HG03103 (cell line): ENCODE measurements around the gene FSHR.

Source experiments
- ATAC-seq: cut with Tn5 transposase; IDR thresholded peaks from one replicate; pipeline ENCODE4 v1.9.1; 2021; ENCODE audit warnings: low read depth; ENCODE audit not compliant: unreplicated experiment

Gene FSHR

GRCh38 chr2:49154140-49154539 is at the start of gene FSHR:
FSHR (minus strand) TSS chr2:49154515; CDS start chr2:49154417, 98 bp downstream.
- ATAC-seq: no peak

- no peak for ATAC-seq
These were observed 45.0 kb upstream of the FSHR start for GRCh38 chr2:49199266-49199665.

- no peak for ATAC-seq
These were observed 40.4 kb upstream of the FSHR start for GRCh38 chr2:49194701-49195100.

GRCh38 chr2:49192036-49192435 is 37.7 kb upstream of the FSHR start:
- ATAC-seq: no peak

- no peak for ATAC-seq
These were observed 35.4 kb upstream of the FSHR start for GRCh38 chr2:49189512-49190225.

GRCh38 chr2:49186050-49186648 is 31.8 kb upstream of the FSHR start:
- no peak for ATAC-seq

- ATAC-seq: no peak
These were observed 24.3 kb upstream of the FSHR start for GRCh38 chr2:49178656-49179055.

- ATAC-seq: no peak
These were observed 22.9 kb upstream of the FSHR start for GRCh38 chr2:49177194-49177593.

- no peak for ATAC-seq
These were observed 21.5 kb upstream of the FSHR start for GRCh38 chr2:49175831-49176230.

GRCh38 chr2:49174750-49175149 is 20.4 kb upstream of the FSHR start:
- no peak for ATAC-seq

GRCh38 chr2:49167131-49167530 is 12.8 kb upstream of the FSHR start:
- no peak for ATAC-seq

- no peak for ATAC-seq
These were observed 11.3 kb upstream of the FSHR start for GRCh38 chr2:49165662-49166061.

GRCh38 chr2:49164729-49165128 is 10.4 kb upstream of the FSHR start:
- no peak for ATAC-seq

GRCh38 chr2:49162151-49162550 is 7.8 kb upstream of the FSHR start:
- ATAC-seq: no peak

GRCh38 chr2:49154891-49155290 is 576 bp upstream of the FSHR start:
- no peak for ATAC-seq

GRCh38 chr2:49153252-49153651 is 1.1 kb downstream of the FSHR start:
- no peak for ATAC-seq

- ATAC-seq: no peak
These were observed 1.5 kb downstream of the FSHR start for GRCh38 chr2:49152824-49153223.

- no peak for ATAC-seq
These were observed 7.9 kb downstream of the FSHR start for GRCh38 chr2:49146401-49146800.

GRCh38 chr2:49131801-49132200 is 22.5 kb downstream of the FSHR start:
- ATAC-seq: no peak

GRCh38 chr2:49129034-49129433 is 25.3 kb downstream of the FSHR start:
- peak; percentile 77 for ATAC-seq

- ATAC-seq: no peak
These were observed 30.7 kb downstream of the FSHR start for GRCh38 chr2:49123600-49123999.

- ATAC-seq: no peak
These were observed 32.2 kb downstream of the FSHR start for GRCh38 chr2:49122107-49122506.
